Ascending aorta (tissue), 2 donors: ENCODE results near the gene PRMT3. TPM values are rescaled to one million over a fixed set of nuclear protein-coding genes. Genes with fewer than 3 reads are reported as not detected.
"Not testable (repeated sequence)": the region's sequence is repeated elsewhere in the genome, so short reads cannot be mapped to it uniquely, and the experiment has no call there.

Experiments
- DNase-seq, 2 donors: peaks; one replicate each; pipeline ENCODE4 v3.0.0-alpha.2; 2019; ENCODE audit warnings: low spot score in 2 of 2
- H3K27ac ChIP-seq, 2 donors: fragments of 200-600 bp; sonication (generic); one replicate each; pipeline ENCODE4 v1.5.1; 2016 to 2017; ENCODE audit warnings: mild to moderate bottlenecking in 1 of 2
- H3K27me3 ChIP-seq: fragments of 200-600 bp; sonication (generic); one replicate; pipeline ENCODE4 v1.5.1; 2017
- H3K36me3 ChIP-seq, 2 donors: fragments of 200-600 bp; sonication (generic); one replicate each; pipeline ENCODE4 v1.5.1; 2016
- H3K4me1 ChIP-seq, 2 donors: fragments of 200-600 bp; sonication (generic); one replicate each; pipeline ENCODE4 v1.5.1; 2016 to 2017; ENCODE audit warnings: mild to moderate bottlenecking in 1 of 2
- H3K4me3 ChIP-seq, 2 donors: fragments of 200-600 bp; sonication (generic); one replicate each; pipeline ENCODE4 v1.5.1; 2016 to 2017; ENCODE audit warnings: mild to moderate bottlenecking in 1 of 2
- H3K9me3 ChIP-seq, 2 donors: fragments of 200-600 bp; sonication (generic); one replicate each; pipeline ENCODE4 v1.5.1; 2016
- intact Hi-C: fragments of 100-400 bp; cut with DNase I; formaldehyde crosslinking; loops from one replicate; pipeline ENCODE4 v1.15.1; 2023
- total RNA-seq: library from RNA; depleted of rRNA; stranded (reverse); fragments of >200 nt; gene quantifications from one replicate; pipeline ENCODE4 v1.1.0, GENCODE V29; 2016
- TF ChIP-seq, protein P1 (sequence below), 3 experiments: fragments of 200-600 bp in 2 of 3; fragments of 450-650 bp in 1 of 3; sonication (generic) in 2 of 3; IDR thresholded peaks; one replicate each; pipeline ENCODE4 v1.5.1; 2016 to 2019; ENCODE audit warnings: antibody characterized with exemption in 3 of 3, mild to moderate bottlenecking in 1 of 3, moderate library complexity in 1 of 3

PRMT3 gene
- total RNA-seq, 1 donor from 2014 or later = 1.2 TPM

DNA sequence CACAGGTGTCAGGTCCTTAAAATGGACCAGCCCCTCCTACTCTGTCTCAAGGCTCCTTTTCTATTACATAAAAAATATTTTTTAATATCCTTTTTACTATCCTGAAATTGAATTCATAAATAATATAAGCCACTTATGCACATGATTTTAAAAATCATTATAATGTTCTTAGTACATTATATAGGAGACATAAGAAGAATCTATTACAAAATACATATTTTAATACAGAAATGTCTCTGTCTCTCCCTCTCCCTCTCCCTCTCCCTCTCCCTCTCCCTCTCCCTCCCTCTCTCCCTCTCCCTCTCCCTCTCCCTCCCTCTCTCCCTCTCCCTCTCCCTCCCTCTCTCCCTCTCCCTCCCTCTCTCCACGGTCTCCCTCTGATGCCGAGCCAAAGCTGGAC lies 159.9 kb downstream of the PRMT3 start:
- TF ChIP-seq, protein P1, sequence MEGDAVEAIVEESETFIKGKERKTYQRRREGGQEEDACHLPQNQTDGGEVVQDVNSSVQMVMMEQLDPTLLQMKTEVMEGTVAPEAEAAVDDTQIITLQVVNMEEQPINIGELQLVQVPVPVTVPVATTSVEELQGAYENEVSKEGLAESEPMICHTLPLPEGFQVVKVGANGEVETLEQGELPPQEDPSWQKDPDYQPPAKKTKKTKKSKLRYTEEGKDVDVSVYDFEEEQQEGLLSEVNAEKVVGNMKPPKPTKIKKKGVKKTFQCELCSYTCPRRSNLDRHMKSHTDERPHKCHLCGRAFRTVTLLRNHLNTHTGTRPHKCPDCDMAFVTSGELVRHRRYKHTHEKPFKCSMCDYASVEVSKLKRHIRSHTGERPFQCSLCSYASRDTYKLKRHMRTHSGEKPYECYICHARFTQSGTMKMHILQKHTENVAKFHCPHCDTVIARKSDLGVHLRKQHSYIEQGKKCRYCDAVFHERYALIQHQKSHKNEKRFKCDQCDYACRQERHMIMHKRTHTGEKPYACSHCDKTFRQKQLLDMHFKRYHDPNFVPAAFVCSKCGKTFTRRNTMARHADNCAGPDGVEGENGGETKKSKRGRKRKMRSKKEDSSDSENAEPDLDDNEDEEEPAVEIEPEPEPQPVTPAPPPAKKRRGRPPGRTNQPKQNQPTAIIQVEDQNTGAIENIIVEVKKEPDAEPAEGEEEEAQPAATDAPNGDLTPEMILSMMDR (IDR thresholded peaks at IDR 0.05) = no peak
- no peaks in the 10 kb centered on the region for H3K27me3 ChIP-seq
- DNase-seq = no peak
- H3K36me3 ChIP-seq = no peaks in the 10 kb centered on the region
- no peak overlapping the region for H3K27ac ChIP-seq
- H3K4me3 ChIP-seq = no peak overlapping the region
- intact Hi-C loops = no loop called here
- H3K4me1 ChIP-seq = no peaks in the 10 kb centered on the region
- H3K9me3 ChIP-seq = no peaks in the 10 kb centered on the region

DNA sequence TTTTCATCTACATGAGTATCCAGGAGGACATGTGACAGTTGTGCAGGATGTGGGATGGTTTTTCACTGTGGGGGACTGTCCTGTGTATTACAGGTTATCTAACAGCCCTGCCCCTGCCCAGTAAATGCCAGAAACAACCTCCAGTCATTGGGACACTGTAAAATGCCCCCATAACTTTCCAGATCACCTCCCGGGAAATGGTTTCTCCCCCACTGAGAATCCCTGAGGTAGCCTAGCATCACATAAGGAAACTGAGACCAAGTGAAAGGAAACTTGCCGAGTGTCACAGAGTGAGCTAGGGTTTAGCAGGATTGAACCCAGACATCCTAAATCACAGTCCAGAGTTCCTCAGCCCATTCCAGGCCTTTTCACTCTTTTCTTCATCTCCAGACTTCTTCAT lies 163.6 kb downstream of the PRMT3 start:
- Histone ChIP-seq H3K9me3 (no peaks in the 10 kb centered on the region), H3K4me3 (no peak overlapping the region), H3K27me3 (no peaks in the 10 kb centered on the region), H3K36me3 (no peaks in the 10 kb centered on the region), H3K4me1 (no peaks in the 10 kb centered on the region), H3K27ac (no peak overlapping the region)
- DNase-seq = no peak
- intact Hi-C loops = no loop called here
- TF ChIP-seq, protein P1 (IDR thresholded peaks at IDR 0.05) = no peak

DNA sequence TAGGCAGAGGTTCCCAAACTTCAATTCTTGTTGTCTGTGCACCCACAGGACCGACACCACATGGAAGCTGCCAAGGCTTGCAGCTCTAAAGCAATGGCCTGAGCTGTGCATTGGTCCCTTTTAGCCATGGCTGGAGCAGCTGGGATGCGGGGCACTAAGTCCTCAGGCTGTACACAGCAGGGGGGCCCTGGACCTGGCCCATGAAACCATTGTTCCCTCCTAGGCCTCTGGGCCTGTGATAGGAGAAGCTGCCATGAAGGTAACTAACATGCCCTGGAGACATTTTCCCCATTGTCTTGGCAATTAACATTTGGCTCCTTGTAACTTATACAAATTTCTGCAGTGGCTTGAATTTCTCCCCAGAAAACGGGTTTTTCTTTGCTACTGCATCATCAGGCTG lies 168.3 kb downstream of the PRMT3 start:
- no peak overlapping the region for H3K4me3 ChIP-seq
- H3K27me3 ChIP-seq = no peaks in the 10 kb centered on the region
- no peak overlapping the region for H3K27ac ChIP-seq
- DNase-seq = no peak
- no peaks in the 10 kb centered on the region for H3K4me1 ChIP-seq
- H3K9me3 ChIP-seq = no peaks in the 10 kb centered on the region
- H3K36me3 ChIP-seq = no peaks in the 10 kb centered on the region
- intact Hi-C loops = no loop called here
- TF ChIP-seq, protein P1 (IDR thresholded peaks at IDR 0.05) = no peak

DNA sequence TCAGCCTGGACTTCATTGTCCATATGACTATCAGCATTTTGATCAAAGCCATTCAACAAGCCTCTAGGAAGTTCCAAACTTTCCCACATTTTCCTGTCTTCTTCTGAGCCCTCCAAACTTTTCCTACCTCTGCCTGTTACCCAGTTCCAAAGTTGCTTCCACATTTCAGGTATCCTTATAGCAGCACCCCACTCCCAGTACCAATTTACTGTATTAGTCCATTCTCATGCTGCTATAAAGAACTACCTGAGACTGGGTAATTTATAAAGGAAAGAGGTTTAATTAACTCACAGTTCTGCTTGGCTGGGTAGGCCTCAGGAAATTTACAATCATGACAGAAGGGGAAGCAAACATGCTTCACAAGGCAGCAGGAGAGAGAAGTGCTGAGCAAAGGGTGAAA lies 168.9 kb downstream of the PRMT3 start:
- intact Hi-C loops, H3K9me3 ChIP-seq, H3K36me3 ChIP-seq, H3K27me3 ChIP-seq, H3K27ac ChIP-seq, H3K4me3 ChIP-seq, H3K4me1 ChIP-seq, DNase-seq: not testable (repeated sequence)

DNA sequence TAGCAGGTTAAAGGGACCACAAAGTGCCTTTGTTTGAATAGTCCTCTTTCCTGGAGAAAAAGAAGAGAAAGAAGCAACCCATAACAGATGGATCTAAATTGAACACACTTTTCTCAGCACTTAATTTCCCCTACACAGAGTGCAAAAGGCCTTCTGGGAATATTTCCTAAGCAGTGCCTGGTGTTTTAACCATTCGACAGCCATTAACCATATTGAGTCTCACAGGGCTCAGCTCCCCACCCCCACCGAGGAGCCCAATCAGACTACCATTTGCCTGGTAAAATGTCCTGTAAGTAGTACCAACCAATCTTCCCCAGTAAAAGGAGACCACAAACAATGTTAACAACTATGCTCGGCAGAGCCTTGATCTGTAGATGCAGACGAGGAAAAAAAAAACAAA lies 171.2 kb downstream of the PRMT3 start:
- DNase-seq = no peak
- H3K4me1 ChIP-seq = no peaks in the 10 kb centered on the region
- no peak overlapping the region for H3K27ac ChIP-seq
- H3K27me3 ChIP-seq = no peaks in the 10 kb centered on the region
- no peaks in the 10 kb centered on the region for H3K36me3 ChIP-seq
- TF ChIP-seq, protein P1 (IDR thresholded peaks at IDR 0.05) = no peak
- no peaks in the 10 kb centered on the region for H3K9me3 ChIP-seq
- H3K4me3 ChIP-seq = no peak overlapping the region
- intact Hi-C loops = no loop called here

Other genes with a start within 250 kb of the PRMT3 start
- not detected for gene DBX1, start 227.2 kb upstream of the PRMT3 start, total RNA-seq
- 34.6 TPM for gene HTATIP2, start 24.0 kb upstream of the PRMT3 start, total RNA-seq
- gene SLC6A5, start 211.9 kb downstream of the PRMT3 start, total RNA-seq = not detected